Coronary artery (tissue), 2 donors: ENCODE measurements around the gene MAGI1.
A peak's percentile ranks its signal among the peaks of the same experiment; 100 is the strongest.

Source experiments
- DNase-seq: peaks from one replicate; pipeline ENCODE4 v3.0.0-alpha.2; 2017; ENCODE audit warnings: low spot score
- H3K27ac ChIP-seq, 2 donors: fragments of 200-600 bp; sonication (generic); one replicate each; pipeline ENCODE4 v1.5.1; 2016 to 2019
- H3K4me3 ChIP-seq: fragments of 200-600 bp; sonication (generic); 2 replicates; pipeline ENCODE4 v1.5.1; 2016; ENCODE audit warnings: mild to moderate bottlenecking, moderate library complexity
- TF ChIP-seq, protein P1 (sequence below): fragments of 200-600 bp; sonication (generic); IDR thresholded peaks from one replicate; pipeline ENCODE4 v1.5.1; 2019; ENCODE audit warnings: antibody characterized with exemption

The MAGI1 gene

GRCh38 chr3:65672871-65673815 lies 365.6 kb downstream of the MAGI1 start:
- Histone ChIP-seq H3K27ac (no peak overlapping the region), H3K4me3 (no peak overlapping the region)
- no peak for DNase-seq
- TF ChIP-seq, protein P1, sequence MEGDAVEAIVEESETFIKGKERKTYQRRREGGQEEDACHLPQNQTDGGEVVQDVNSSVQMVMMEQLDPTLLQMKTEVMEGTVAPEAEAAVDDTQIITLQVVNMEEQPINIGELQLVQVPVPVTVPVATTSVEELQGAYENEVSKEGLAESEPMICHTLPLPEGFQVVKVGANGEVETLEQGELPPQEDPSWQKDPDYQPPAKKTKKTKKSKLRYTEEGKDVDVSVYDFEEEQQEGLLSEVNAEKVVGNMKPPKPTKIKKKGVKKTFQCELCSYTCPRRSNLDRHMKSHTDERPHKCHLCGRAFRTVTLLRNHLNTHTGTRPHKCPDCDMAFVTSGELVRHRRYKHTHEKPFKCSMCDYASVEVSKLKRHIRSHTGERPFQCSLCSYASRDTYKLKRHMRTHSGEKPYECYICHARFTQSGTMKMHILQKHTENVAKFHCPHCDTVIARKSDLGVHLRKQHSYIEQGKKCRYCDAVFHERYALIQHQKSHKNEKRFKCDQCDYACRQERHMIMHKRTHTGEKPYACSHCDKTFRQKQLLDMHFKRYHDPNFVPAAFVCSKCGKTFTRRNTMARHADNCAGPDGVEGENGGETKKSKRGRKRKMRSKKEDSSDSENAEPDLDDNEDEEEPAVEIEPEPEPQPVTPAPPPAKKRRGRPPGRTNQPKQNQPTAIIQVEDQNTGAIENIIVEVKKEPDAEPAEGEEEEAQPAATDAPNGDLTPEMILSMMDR: peak; percentile 37

DNA sequence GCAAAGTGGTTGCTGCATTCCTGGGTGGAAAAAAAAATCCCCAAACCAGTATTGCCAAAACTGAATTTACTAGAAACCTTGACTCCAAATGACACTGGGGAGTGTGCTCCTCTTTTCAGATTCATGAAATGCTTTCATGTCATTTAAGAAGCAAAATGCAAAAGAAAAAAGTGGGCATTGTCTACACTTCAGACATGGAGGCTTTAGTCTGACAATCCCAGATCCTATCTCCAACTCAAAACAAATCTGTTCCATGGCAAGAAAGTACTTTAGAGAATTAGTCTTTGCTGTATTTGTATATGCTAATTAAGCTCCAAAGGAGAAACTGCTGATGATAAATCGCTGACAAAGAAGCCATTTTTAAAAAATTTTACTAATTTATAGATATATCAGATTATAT lies 366.7 kb downstream of the MAGI1 start:
- DNase-seq: no peak
- TF ChIP-seq, protein P1: no peak

GRCh38 chr3:65671004-65671403 lies 367.7 kb downstream of the MAGI1 start:
- Histone ChIP-seq H3K27ac (no peak overlapping the region), H3K4me3 (no peak overlapping the region)
- no peak for DNase-seq
- TF ChIP-seq, protein P1: no peak

More for the DNA sequence above, 366.7 kb downstream of the MAGI1 start:
- Histone ChIP-seq H3K4me3 (no peak overlapping the region), H3K27ac (no peak overlapping the region)

DNA sequence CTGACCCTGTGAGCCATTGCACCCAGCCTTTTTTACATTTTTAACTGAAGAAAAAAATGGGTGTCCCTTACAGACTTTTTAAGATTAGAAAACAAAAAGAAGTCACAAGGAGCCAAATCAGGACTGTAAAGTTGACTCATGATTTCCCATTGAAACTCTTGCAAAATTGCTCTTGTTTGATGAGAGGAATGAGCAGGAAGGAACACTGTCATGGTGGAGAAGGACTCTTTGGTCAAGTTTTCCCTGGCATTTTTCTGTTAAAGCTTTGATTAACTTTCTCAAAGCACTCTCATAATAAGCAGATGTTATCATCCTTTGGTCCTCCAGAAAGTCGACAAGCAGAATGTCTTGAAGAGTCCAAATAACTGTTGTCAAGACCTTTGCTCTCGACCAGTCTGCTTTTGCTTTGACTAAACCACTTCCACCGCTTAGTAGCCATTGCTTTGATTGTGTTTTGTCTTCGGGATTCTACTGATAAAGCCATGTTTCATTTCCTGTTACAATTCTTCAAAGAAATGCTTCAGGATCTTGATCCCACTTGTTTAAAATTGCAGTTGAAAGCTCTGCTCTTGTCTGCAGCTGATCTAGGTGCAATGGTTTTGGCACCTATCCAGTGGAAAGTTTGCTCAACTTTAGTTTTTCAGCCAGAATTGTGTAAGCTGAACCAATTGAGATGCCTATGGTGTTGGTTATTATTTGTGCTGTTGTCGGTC lies 369.4 kb downstream of the MAGI1 start:
- TF ChIP-seq, protein P1: no peak
- H3K4me3 ChIP-seq: no peak overlapping the region
- no peak overlapping the region for H3K27ac ChIP-seq
- DNase-seq: no peak

DNA sequence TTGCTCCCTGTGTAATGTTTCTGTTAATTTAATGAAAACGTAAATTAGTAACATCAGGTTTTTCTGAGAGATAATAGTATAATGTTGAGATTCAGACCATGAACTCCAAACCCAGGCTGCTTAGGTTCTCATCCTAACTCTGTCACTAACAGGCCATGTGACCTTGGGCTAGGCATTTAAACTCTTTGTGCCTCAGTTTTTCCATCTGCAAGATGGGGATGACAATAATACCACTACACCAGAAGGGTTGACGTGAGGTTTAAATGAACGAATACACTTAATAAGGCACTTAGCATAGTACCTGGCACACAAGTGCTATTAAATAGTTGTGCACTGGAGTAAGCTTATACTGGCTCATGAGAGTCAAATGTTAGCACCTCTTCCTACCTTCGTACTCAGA lies 370.8 kb downstream of the MAGI1 start:
- TF ChIP-seq, protein P1: no peak
- no peak for DNase-seq
- H3K27ac ChIP-seq: no peak overlapping the region
- no peak overlapping the region for H3K4me3 ChIP-seq

DNA sequence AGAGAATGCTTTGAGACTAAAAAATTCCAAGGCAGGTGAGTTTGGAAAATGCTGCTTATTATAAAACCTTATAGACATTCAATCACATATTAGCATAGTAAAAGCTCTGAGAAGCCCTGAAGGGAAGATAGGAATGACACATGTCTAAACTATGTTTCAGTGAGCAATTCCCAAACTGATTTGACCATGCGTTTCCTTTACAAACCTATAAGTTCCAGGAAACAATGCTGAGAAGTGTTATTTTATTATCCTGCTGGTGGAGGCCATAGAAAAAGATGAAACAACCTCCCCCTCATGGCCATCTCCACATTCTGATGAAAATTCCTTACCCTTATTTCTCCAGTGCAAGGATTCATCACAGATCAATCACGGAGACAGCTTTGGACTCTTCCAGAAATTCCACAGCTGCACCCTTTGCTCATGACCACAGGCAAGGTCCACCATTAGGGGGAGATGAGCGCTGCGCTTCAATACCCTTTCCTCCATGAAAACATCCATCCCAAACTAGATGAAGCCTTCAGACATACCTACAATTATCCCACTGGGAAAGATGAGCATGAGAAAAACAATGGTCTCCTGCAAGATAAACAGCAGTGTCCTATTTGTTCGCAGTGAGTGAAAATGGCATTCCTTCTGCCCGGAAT lies 372.1 kb downstream of the MAGI1 start:
- TF ChIP-seq, protein P1: no peak
- H3K4me3 ChIP-seq: no peak overlapping the region
- no peak overlapping the region for H3K27ac ChIP-seq
- DNase-seq: no peak
